ENCODE results near the gene ARHGAP45. TPM values are rescaled to one million over a fixed set of nuclear protein-coding genes. Genes with fewer than 3 reads are reported as not detected.

Gene ARHGAP45
- polyA plus RNA-seq, 3 donors, result 10.0 to 14.9 (median 14.8) TPM

- DNase-seq, result no peak
These were observed 2.2 kb downstream of the ARHGAP45 start for GRCh38 chr19:1069009-1069779.

- no peak for DNase-seq
These were observed 3.6 kb downstream of the ARHGAP45 start for GRCh38 chr19:1070576-1070930.

- DNase-seq, result no peak
These were observed 4.2 kb downstream of the ARHGAP45 start for GRCh38 chr19:1070931-1071791.

- DNase-seq, result no peak
These were observed 5.5 kb downstream of the ARHGAP45 start for GRCh38 chr19:1072371-1073015.

- no peak for DNase-seq
These were observed 6.3 kb downstream of the ARHGAP45 start for GRCh38 chr19:1073063-1073955.

GRCh38 chr19:1073956-1074517 lies 7.1 kb downstream of the ARHGAP45 start:
- DNase-seq, result no peak

- DNase-seq, result no peak
These were observed 7.7 kb downstream of the ARHGAP45 start for GRCh38 chr19:1074544-1075283.

GRCh38 chr19:1076046-1076386 lies 9.0 kb downstream of the ARHGAP45 start:
- no peak for DNase-seq

- no peak for DNase-seq
These were observed 10.0 kb downstream of the ARHGAP45 start for GRCh38 chr19:1076951-1077350.

GRCh38 chr19:1079566-1080111 lies 12.7 kb downstream of the ARHGAP45 start:
- DNase-seq, result no peak

- no peak for DNase-seq
These were observed 13.6 kb downstream of the ARHGAP45 start for GRCh38 chr19:1080360-1081161.

- DNase-seq, result no peak
These were observed 14.6 kb downstream of the ARHGAP45 start for GRCh38 chr19:1081301-1082164.

- DNase-seq, result peak; percentile 52
These were observed 15.4 kb downstream of the ARHGAP45 start for GRCh38 chr19:1082165-1082927.

- DNase-seq, result no peak
These were observed 16.2 kb downstream of the ARHGAP45 start for GRCh38 chr19:1082928-1083816.

GRCh38 chr19:1084024-1084868 lies 17.3 kb downstream of the ARHGAP45 start:
- no peak for DNase-seq

Data from renal pelvis (tissue), 4 donors.